K562 (cell line): Measurements from ENCODE around the gene SIRPG. TPM values are rescaled to one million over a fixed set of nuclear protein-coding genes. Genes with fewer than 3 reads are reported as not detected.

Source experiments
- BCLAF1 ChIP-seq, 2 experiments: fragments of 450-650 bp in 1 of 2; IDR thresholded peaks; 2 replicates each; pipeline ENCODE4 v1.6.1; 2011 to 2017; ENCODE audit warnings: low read depth in 2 of 2, antibody characterized with exemption in 1 of 2, borderline replicate concordance in 1 of 2, low read length in 1 of 2, mild to moderate bottlenecking in 1 of 2, mixed read lengths in 1 of 2; ENCODE audit not compliant: control insufficient read depth in 1 of 2
- CBFA2T3 ChIP-seq: fragments of 450-650 bp; IDR thresholded peaks from 2 replicates; pipeline ENCODE4 v1.6.1; 2017
- MED1 ChIP-seq: sonication (generic); formaldehyde crosslinking; IDR thresholded peaks from 2 replicates; pipeline ENCODE4 v1.8.1; 2023; ENCODE audit warnings: missing genetic modification reagents, borderline replicate concordance
- NCOA6 ChIP-seq: fragments of 450-650 bp; IDR thresholded peaks from 2 replicates; pipeline ENCODE4 v1.6.1; 2017; ENCODE audit warnings: mild to moderate bottlenecking
- NUFIP1 ChIP-seq: fragments of 450-650 bp; IDR thresholded peaks from 2 replicates; pipeline ENCODE4 v1.6.1; 2018; ENCODE audit not compliant: partially characterized antibody
- PPARD ChIP-seq: fragments of 250-450 bp; sonication (Bioruptor Pico); IDR thresholded peaks from 2 replicates; pipeline ENCODE4 v1.8.0; 2022; ENCODE audit warnings: inconsistent platforms, mild to moderate bottlenecking, moderate library complexity
- SMARCC2 ChIP-seq: fragments of 450-650 bp; IDR thresholded peaks from 2 replicates; pipeline ENCODE4 v1.6.1; 2017; ENCODE audit warnings: antibody characterized with exemption, moderate library complexity, mild to moderate bottlenecking, low read depth
- TRIM24 ChIP-seq, 2 experiments: fragments of 450-650 bp; IDR thresholded peaks; 2 replicates each; pipeline ENCODE4 v1.6.1; 2016
- ZNF3 ChIP-seq: fragments of 250-450 bp; sonication (Bioruptor Pico); IDR thresholded peaks from 2 replicates; pipeline ENCODE4 v1.5.0; 2021; ENCODE audit warnings: mild to moderate bottlenecking, moderate library complexity
- ZNF311 ChIP-seq: fragments of 250-450 bp; sonication (Bioruptor Pico); IDR thresholded peaks from 2 replicates; pipeline ENCODE4 v1.4.0; 2020; ENCODE audit warnings: mild to moderate bottlenecking, moderate library complexity
- polyA plus RNA-seq, 8 experiments: library from polyadenylated mRNA; depleted of rRNA in 4 of 8; stranded (reverse) in 5 of 8; unstranded in 3 of 8; fragments of >200 nt; fragmentation: Nextera tagmentation in 2 of 8; fragmentation: Illumina TruSeq in 1 of 8; extraction: Ambion mirVana in 2 of 8; extraction: Trizol in 1 of 8; gene quantifications; 2 replicates each; pipeline versions ENCODE4 v1.2.1 to v1.2.3, GENCODE V29; 2011 to 2014; ENCODE audit warnings: inconsistent platforms in 1 of 8, missing spikeins in 1 of 8
- total RNA-seq, 7 experiments: library from RNA; depleted of rRNA in 6 of 7; stranded (reverse); fragments of >200 nt in 6 of 7; fragmentation: Illumina TruSeq in 2 of 7; extraction: Trizol in 2 of 7; gene quantifications; 2 replicates each; pipeline versions ENCODE4 v1.2.1 to v1.2.3, GENCODE V29; 2011 to 2021; ENCODE audit warnings: low replicate concordance in 1 of 7
- TF ChIP-seq, protein P1 (sequence below): fragments of 450-650 bp; IDR thresholded peaks from 2 replicates; pipeline ENCODE4 v1.6.1; 2016; ENCODE audit warnings: low read depth
- TF ChIP-seq, protein P2 (sequence below): fragments of 450-650 bp; IDR thresholded peaks from 2 replicates; pipeline ENCODE4 v1.6.1; 2016; ENCODE audit warnings: missing biosample characterization, missing genetic modification characterization

The SIRPG gene
- total and polyA plus RNA-seq, 9 of the 15 experiments (the other 6 are each of a cell fraction or from before 2014, with no cell fraction given) = not detected

GRCh38 chr20:1657556-1658334 is at the start of gene SIRPG (continued):
- TF ChIP-seq, protein P1, sequence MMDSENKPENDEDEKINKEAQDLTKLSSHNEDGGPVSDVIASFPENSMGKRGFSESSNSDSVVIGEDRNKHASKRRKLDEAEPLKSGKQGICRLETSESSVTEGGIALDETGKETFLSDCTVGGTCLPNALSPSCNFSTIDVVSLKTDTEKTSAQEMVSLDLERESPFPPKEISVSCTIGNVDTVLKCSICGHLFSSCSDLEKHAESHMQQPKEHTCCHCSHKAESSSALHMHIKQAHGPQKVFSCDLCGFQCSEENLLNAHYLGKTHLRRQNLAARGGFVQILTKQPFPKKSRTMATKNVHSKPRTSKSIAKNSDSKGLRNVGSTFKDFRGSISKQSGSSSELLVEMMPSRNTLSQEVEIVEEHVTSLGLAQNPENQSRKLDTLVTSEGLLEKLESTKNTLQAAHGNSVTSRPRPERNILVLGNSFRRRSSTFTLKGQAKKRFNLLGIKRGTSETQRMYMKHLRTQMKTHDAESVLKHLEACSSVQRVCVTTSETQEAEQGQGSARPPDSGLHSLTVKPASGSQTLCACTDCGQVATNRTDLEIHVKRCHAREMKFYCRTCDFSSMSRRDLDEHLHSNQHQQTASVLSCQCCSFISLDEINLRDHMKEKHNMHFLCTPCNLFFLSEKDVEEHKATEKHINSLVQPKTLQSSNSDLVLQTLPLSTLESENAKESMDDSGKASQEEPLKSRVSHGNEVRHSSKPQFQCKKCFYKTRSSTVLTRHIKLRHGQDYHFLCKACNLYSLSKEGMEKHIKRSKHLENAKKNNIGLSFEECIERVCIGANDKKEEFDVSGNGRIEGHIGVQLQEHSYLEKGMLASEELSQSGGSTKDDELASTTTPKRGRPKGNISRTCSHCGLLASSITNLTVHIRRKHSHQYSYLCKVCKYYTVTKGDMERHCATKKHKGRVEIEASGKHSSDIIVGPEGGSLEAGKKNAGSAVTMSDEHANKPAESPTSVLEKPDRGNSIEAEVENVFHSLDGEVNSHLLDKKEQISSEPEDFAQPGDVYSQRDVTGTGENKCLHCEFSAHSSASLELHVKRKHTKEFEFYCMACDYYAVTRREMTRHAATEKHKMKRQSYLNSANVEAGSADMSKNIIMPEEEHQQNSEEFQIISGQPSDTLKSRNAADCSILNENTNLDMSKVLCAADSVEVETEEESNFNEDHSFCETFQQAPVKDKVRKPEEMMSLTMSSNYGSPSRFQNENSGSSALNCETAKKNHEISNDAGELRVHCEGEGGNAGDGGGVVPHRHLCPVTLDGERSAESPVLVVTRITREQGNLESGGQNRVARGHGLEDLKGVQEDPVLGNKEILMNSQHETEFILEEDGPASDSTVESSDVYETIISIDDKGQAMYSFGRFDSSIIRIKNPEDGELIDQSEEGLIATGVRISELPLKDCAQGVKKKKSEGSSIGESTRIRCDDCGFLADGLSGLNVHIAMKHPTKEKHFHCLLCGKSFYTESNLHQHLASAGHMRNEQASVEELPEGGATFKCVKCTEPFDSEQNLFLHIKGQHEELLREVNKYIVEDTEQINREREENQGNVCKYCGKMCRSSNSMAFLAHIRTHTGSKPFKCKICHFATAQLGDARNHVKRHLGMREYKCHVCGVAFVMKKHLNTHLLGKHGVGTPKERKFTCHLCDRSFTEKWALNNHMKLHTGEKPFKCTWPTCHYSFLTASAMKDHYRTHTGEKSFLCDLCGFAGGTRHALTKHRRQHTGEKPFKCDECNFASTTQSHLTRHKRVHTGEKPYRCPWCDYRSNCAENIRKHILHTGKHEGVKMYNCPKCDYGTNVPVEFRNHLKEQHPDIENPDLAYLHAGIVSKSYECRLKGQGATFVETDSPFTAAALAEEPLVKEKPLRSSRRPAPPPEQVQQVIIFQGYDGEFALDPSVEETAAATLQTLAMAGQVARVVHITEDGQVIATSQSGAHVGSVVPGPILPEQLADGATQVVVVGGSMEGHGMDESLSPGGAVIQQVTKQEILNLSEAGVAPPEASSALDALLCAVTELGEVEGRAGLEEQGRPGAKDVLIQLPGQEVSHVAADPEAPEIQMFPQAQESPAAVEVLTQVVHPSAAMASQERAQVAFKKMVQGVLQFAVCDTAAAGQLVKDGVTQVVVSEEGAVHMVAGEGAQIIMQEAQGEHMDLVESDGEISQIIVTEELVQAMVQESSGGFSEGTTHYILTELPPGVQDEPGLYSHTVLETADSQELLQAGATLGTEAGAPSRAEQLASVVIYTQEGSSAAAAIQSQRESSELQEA = no peak
- TF ChIP-seq CBFA2T3 (no peak), NCOA6 (no peak), SMARCC2 (no peak), ZNF311 (CRISPR knock-in tag) (no peak), BCLAF1 (IDR thresholded peaks at IDR 0.05; ENCODE audit: borderline replicate concordance in 1 of 2, control insufficient read depth in 1 of 2, low read depth in 2 of 2, low read length in 1 of 2) (no peak), PPARD (CRISPR knock-in tag) (no peak), TRIM24 (IDR thresholded peaks at IDR 0.05) (no peak), MED1 (CRISPR knock-in tag) (no peak), NUFIP1 (no peak), ZNF3 (CRISPR knock-in tag) (no peak)
- TF ChIP-seq, protein P2, sequence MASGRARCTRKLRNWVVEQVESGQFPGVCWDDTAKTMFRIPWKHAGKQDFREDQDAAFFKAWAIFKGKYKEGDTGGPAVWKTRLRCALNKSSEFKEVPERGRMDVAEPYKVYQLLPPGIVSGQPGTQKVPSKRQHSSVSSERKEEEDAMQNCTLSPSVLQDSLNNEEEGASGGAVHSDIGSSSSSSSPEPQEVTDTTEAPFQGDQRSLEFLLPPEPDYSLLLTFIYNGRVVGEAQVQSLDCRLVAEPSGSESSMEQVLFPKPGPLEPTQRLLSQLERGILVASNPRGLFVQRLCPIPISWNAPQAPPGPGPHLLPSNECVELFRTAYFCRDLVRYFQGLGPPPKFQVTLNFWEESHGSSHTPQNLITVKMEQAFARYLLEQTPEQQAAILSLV (tag) = no peak
